AG09309 (cell line): Measurements from ENCODE around the gene UBA7.

Source experiments
- DNase-seq: peaks from one replicate; pipeline ENCODE4 v3.0.0-alpha.2; 2010; ENCODE audit warnings: low read depth
- H3K4me3 ChIP-seq: 2 replicates; pipeline ENCODE4 v1.5.1; 2011; ENCODE audit warnings: mild to moderate bottlenecking, low read depth, low read length, moderate library complexity; ENCODE audit not compliant: control insufficient read depth
- CTCF ChIP-seq: IDR thresholded peaks from 2 replicates; pipeline ENCODE4 v1.5.1; 2011; ENCODE audit warnings: mild to moderate bottlenecking, low read depth, low read length, inconsistent platforms; ENCODE audit not compliant: insufficient read depth, control insufficient read depth; ENCODE audit errors: missing control alignments

Gene UBA7

DNA sequence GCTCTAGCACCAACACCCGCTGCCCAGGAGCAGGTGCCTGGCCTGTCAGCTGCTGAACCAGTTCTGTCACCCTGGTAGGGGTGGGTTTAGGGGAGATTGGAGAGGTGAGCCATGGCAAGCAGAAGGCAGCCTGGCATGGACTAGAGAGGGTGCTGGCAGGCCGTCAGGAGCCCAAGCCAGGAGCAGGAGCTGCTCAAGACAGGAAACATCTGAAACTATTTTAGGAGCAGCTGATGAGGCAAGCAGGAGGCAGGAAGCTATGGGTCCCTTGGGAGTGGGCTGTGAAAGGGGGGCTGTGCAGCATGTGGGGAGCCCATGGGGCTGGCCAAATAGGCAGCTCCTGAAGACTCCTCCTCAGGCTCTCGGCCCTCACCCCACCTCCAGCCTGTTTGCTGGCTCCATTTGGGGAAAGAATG, 8.4 kb downstream of the UBA7 start:
- peak; percentile 86 for DNase-seq
- no peak overlapping the region for H3K4me3 ChIP-seq
- TF ChIP-seq CTCF: no peak

DNA sequence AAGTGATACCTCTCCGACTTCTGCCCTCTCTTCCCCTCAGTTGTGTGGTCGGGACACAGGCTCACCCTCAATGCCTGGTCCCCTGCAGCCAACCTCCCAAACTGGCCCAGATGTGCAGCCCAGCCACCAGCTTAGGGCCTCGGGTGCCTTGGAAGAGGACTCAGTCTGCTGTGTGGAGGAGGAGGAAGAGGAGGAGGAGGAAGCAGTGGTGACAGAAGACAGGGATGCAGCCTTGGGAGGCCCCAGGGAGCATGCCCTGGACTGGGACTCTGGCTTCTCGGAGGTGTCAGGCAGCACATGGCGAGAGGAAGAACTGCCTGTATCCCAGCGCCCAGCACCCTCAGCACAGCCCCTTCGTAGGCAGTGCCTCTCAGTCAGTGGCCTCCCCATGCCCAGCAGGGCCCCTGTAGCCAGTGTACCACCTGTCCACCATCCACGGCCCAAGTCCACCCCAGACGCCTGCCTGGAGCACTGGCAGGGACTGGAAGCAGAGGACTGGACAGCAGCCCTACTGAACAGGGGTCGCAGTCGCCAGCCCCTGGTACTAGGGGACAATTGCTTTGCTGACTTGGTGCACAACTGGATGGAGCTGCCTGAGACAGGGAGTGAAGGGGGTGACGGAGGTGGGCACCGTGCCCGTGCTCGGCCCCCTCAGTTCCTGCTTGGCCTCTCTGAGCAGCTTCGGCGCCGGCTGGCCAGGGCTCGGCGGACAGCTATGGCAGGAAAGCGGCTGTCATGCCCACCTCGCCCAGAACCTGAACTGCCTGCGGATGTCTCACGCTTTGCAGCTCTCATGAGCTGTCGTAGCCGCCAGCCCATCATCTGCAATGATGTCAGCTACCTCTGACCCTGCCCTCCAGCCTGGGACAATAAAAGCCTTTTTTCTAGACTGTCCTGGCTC, 9.4 kb downstream of the UBA7 start:
- DNase-seq: no peak
- no peak for TF ChIP-seq CTCF
- peak overlapping the region; percentile 96 for H3K4me3 ChIP-seq

GRCh38 chr3:49803465-49804140, 10.2 kb downstream of the UBA7 start:
- TF ChIP-seq CTCF: no peak
- DNase-seq: no peak
- H3K4me3 ChIP-seq: peak overlapping the region; percentile 96

GRCh38 chr3:49802719-49803464, 10.9 kb downstream of the UBA7 start, which contains the start of gene INKA1:
Gene INKA1 (plus strand): TSS chr3:49803261. CDS start chr3:49803393, 132 bp downstream.
- H3K4me3 ChIP-seq: peak within 1 kb of the TSS; percentile 96
- TF ChIP-seq CTCF: peak; percentile 94
- no peak for DNase-seq

DNA sequence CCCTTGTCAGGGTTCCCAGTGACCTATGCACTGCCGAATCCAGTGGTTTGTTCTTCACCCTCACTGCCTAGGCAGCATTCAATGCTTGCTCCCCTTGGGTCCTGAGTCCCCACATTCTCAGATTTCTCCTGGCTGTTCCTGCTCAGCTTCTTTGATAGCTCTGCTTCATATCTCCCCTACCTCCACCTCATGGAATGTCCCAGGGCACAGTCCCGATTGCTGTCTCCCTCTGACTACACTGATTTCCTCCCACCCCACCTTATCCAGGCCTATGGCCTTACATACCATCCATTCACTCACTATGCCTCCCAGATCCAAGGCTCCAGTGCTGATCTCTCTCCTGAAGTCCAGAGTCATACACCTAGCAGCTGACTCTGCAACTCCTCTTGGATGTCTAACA, 12.6 kb downstream of the UBA7 start:
- DNase-seq: no peak
- no peak for TF ChIP-seq CTCF
- no peak overlapping the region for H3K4me3 ChIP-seq

DNA sequence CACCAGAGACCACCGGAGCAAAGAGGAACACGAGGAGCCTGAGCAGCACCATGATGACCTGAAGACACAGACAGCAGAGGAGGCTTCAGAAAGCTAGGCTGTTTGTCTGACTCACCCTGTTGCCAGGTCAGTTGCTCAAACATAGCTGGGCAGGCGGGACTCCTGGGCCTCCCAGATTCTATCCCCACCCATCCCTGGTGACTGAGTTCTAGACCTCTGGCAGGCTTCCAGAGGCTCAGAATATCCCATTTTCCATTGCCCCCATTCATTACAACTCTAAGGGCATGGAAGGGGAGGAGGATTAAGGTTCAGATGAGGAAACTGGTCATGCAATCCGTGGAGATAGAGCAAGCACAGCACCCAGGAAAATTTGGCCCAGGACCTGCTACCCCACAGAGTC, 14.0 kb downstream of the UBA7 start, which contains the start of gene CDHR4:
TSS of gene CDHR4 (minus strand) at position 113 of the 400 bp plus-strand sequence. CDS start at position 52, 61 bp downstream.
- no peak for TF ChIP-seq CTCF
- peak; percentile 48 for DNase-seq
- H3K4me3 ChIP-seq: no peak within 1 kb of the TSS
